IMR-90 (cell line): ENCODE results near the gene MAN2C1. TPM values are rescaled to one million over a fixed set of nuclear protein-coding genes. Genes with fewer than 3 reads are reported as not detected.

ENCODE experiments used
- ATAC-seq: fragments of 200-7000 bp; cut with Tn5 transposase; 2 replicates; pipeline ENCODE4 v1.9.1; 2020; ENCODE audit warnings: low read depth, mild to moderate bottlenecking, moderate library complexity
- Bru-seq: library from RNA; stranded (reverse); fragments of 400-500 nt; gene quantifications from one replicate; lab custom pipeline; 2021; lab: Mats Ljungman, UMichigan
- BruChase-seq, 2 experiments: library from RNA; stranded (reverse); fragments of 400-500 nt; gene quantifications; one replicate each; lab custom pipeline; 2021; lab: Mats Ljungman, UMichigan
- BruUV-seq: library from RNA; stranded (reverse); fragments of 400-500 nt; replicated peaks from 2 replicates; lab custom pipeline; 2021; lab: Mats Ljungman, UMichigan
- CTCF ChIA-PET: fragments of 300-600 bp; formaldehyde crosslinking; extraction: SDS; loops from one replicate; lab custom pipeline; 2021; ENCODE audit warnings: antibody characterized with exemption; lab: Yijun Ruan, JAX
- POLR2A ChIA-PET: fragments of 300-600 bp; sonication (Branson Sonifier 250); formaldehyde crosslinking; loops from one replicate; lab custom pipeline; 2022; ENCODE audit warnings: antibody characterized with exemption; ENCODE audit not compliant: unreplicated experiment; lab: Charles Lee
- DNase-seq: peaks from one replicate; pipeline ENCODE4 v3.0.0; 2013
- H2AFZ ChIP-seq: replicated peaks from 2 replicates; pipeline ENCODE3; 2013; ENCODE audit warnings: low read length, mild to moderate bottlenecking; ENCODE audit not compliant: poor library complexity
- H2AK5ac ChIP-seq: 2 replicates; pipeline ENCODE4 v1.6.1; 2013; ENCODE audit warnings: low read depth, low read length, inconsistent platforms
- H2AK9ac ChIP-seq: replicated peaks from 2 replicates; pipeline ENCODE3; 2013; ENCODE audit warnings: mild to moderate bottlenecking, low read depth, low read length, moderate library complexity; ENCODE audit not compliant: poor library complexity
- H2BK120ac ChIP-seq: 2 replicates; pipeline ENCODE4 v1.6.1; 2013; ENCODE audit warnings: low read depth, low read length, inconsistent platforms
- H2BK15ac ChIP-seq: 3 replicates; pipeline ENCODE4 v1.6.1; 2013; ENCODE audit warnings: low read depth, low read length, inconsistent platforms
- H2BK20ac ChIP-seq: 2 replicates; pipeline ENCODE4 v1.6.1; 2013; ENCODE audit warnings: low read depth, mild to moderate bottlenecking, inconsistent platforms, low read length, moderate library complexity
- H2BK5ac ChIP-seq: 2 replicates; pipeline ENCODE4 v1.6.1; 2013; ENCODE audit warnings: mild to moderate bottlenecking, low read depth, low read length, inconsistent platforms; ENCODE audit not compliant: poor library complexity, severe bottlenecking
- H3K14ac ChIP-seq: replicated peaks from 2 replicates; pipeline ENCODE4 v1.6.1; 2013; ENCODE audit warnings: low read depth, low read length, inconsistent platforms
- H3K18ac ChIP-seq: 2 replicates; pipeline ENCODE4 v1.6.1; 2013; ENCODE audit warnings: low read depth, low read length, control low read depth
- H3K23ac ChIP-seq: 2 replicates; pipeline ENCODE4 v1.6.1; 2013; ENCODE audit warnings: low read depth, low read length, inconsistent platforms
- H3K27ac ChIP-seq: 2 replicates; pipeline ENCODE4 v1.5.1; 2013; ENCODE audit warnings: mild to moderate bottlenecking, control low read depth, low read length; ENCODE audit not compliant: insufficient read depth
- H3K27me3 ChIP-seq: 2 replicates; pipeline ENCODE4 v1.6.1; 2013; ENCODE audit warnings: low read length; ENCODE audit not compliant: control insufficient read depth, insufficient read depth
- H3K36me3 ChIP-seq: 2 replicates; pipeline ENCODE4 v1.6.1; 2013; ENCODE audit warnings: low read length, mixed read lengths; ENCODE audit not compliant: control insufficient read depth, insufficient read depth
- H3K4ac ChIP-seq: 2 replicates; pipeline ENCODE4 v1.6.1; 2013; ENCODE audit warnings: low read depth, low read length, inconsistent platforms
- H3K4me1 ChIP-seq: 2 replicates; pipeline ENCODE4 v1.6.1; 2013; ENCODE audit warnings: low read length, mixed read lengths; ENCODE audit not compliant: control insufficient read depth, insufficient read depth
- H3K4me2 ChIP-seq: 2 replicates; pipeline ENCODE4 v1.6.1; 2013; ENCODE audit warnings: low read depth, mild to moderate bottlenecking, control low read depth, low read length, moderate library complexity
- H3K4me3 ChIP-seq: 2 replicates; pipeline ENCODE4 v1.5.1; 2013; ENCODE audit warnings: low read depth, mild to moderate bottlenecking, control low read depth, low read length, moderate library complexity; ENCODE audit not compliant: insufficient read depth
- H3K56ac ChIP-seq: 2 replicates; pipeline ENCODE4 v1.6.1; 2013; ENCODE audit warnings: low read length, inconsistent platforms; ENCODE audit not compliant: insufficient read depth; ENCODE audit errors: extremely low read depth
- H3K79me1 ChIP-seq, 2 experiments: 2 replicates each; pipeline ENCODE4 v1.6.1; 2013; ENCODE audit warnings: low read length in 2 of 2, inconsistent platforms in 1 of 2, low read depth in 1 of 2
- H3K9ac ChIP-seq: 2 replicates; pipeline ENCODE4 v1.6.1; 2013; ENCODE audit warnings: low read depth, low read length, control low read depth
- H3K9me1 ChIP-seq: 2 replicates; pipeline ENCODE4 v1.6.1; 2013; ENCODE audit warnings: low read length, inconsistent platforms; ENCODE audit not compliant: insufficient read depth
- H3K9me3 ChIP-seq: 2 replicates; pipeline ENCODE4 v1.6.1; 2013; ENCODE audit warnings: low read length; ENCODE audit not compliant: control insufficient read depth, insufficient read depth
- H4K20me1 ChIP-seq: 2 replicates; pipeline ENCODE4 v1.6.1; 2013; ENCODE audit warnings: low read length, inconsistent platforms; ENCODE audit not compliant: insufficient read depth
- H4K5ac ChIP-seq: 2 replicates; pipeline ENCODE4 v1.6.1; 2013; ENCODE audit warnings: mild to moderate bottlenecking, low read depth, low read length, control low read depth
- H4K8ac ChIP-seq, 2 experiments: 2 replicates each; pipeline ENCODE4 v1.6.1; 2013; ENCODE audit warnings: low read depth in 2 of 2, low read length in 2 of 2, control low read depth in 1 of 2, inconsistent platforms in 1 of 2
- H4K91ac ChIP-seq: 2 replicates; pipeline ENCODE4 v1.6.1; 2013; ENCODE audit warnings: low read depth, low read length, inconsistent platforms; ENCODE audit not compliant: insufficient read depth
- BHLHE40 ChIP-seq: fragments of 150-350 bp; IDR thresholded peaks from 2 replicates; pipeline ENCODE4 v1.6.1; 2016; ENCODE audit warnings: mild to moderate bottlenecking, low read depth, low read length
- CEBPB ChIP-seq: IDR thresholded peaks from 2 replicates; pipeline ENCODE4 v1.6.1; 2012; ENCODE audit warnings: low read depth, low read length, improper control_type of control experiment
- CHD1 ChIP-seq: IDR thresholded peaks from 2 replicates; pipeline ENCODE4 v1.6.1; 2012; ENCODE audit warnings: low read depth, low read length, improper control_type of control experiment
- CTCF ChIP-seq: conservative IDR thresholded peaks from 2 replicates; pipeline ENCODE4 v1.5.1; 2012; ENCODE audit warnings: mild to moderate bottlenecking, low read depth, low read length, improper control_type of control experiment
- ELK1 ChIP-seq: fragments of 150-350 bp; IDR thresholded peaks from 2 replicates; pipeline ENCODE4 v1.6.1; 2016; ENCODE audit warnings: low read depth, mild to moderate bottlenecking, low read length, moderate library complexity, borderline replicate concordance
- FOS ChIP-seq: fragments of 150-350 bp; IDR thresholded peaks from 2 replicates; pipeline ENCODE4 v1.6.1; 2016; ENCODE audit warnings: low read depth, low read length
- MAFK ChIP-seq: IDR thresholded peaks from 2 replicates; pipeline ENCODE4 v1.6.1; 2012; ENCODE audit warnings: low read depth, low read length, improper control_type of control experiment
- NFE2L2 ChIP-seq: fragments of 150-350 bp; IDR thresholded peaks from 2 replicates; pipeline ENCODE4 v1.6.1; 2016; ENCODE audit warnings: low read depth, mild to moderate bottlenecking, low read length
- POLR2A ChIP-seq: IDR thresholded peaks from 2 replicates; pipeline ENCODE4 v1.6.1; 2012; ENCODE audit warnings: mild to moderate bottlenecking, low read depth, low read length
- RAD21 ChIP-seq: IDR thresholded peaks from 2 replicates; pipeline ENCODE4 v1.6.1; 2012; ENCODE audit warnings: low read length, improper control_type of control experiment
- RCOR1 ChIP-seq: IDR thresholded peaks from 2 replicates; pipeline ENCODE4 v1.6.1; 2012; ENCODE audit warnings: mild to moderate bottlenecking, low read length, improper control_type of control experiment; ENCODE audit not compliant: insufficient replicate concordance
- RFX5 ChIP-seq: IDR thresholded peaks from 2 replicates; pipeline ENCODE4 v1.8.0; 2012; ENCODE audit warnings: low read depth, mild to moderate bottlenecking, low read length, moderate library complexity
- SMC3 ChIP-seq: fragments of 150-350 bp; IDR thresholded peaks from 2 replicates; pipeline ENCODE4 v1.6.1; 2016; ENCODE audit warnings: low read depth, mild to moderate bottlenecking, antibody characterized with exemption, low read length, moderate library complexity
- WGBS, 2 experiments: methylation state at CpG; one replicate each; pipeline versions ENCODE4 v1.1.5 to v1.1.7; 2013; ENCODE audit warnings: missing lambda C conversion rate in 2 of 2; ENCODE audit not compliant: insufficient read length in 1 of 2; ENCODE audit errors: extremely low coverage in 2 of 2; 5-methylcytosine and 5-hydroxymethylcytosine counted together
- dilution Hi-C: fragments of 300-500 bp; cut with HindIII; formaldehyde crosslinking; loops from one replicate; pipeline ENCODE4 v1.14.3; 2018; ENCODE audit warnings: low sequenced_read_pairs; ENCODE audit not compliant: unreplicated experiment
- in situ Hi-C: fragments of 300-500 bp; cut with MboI; formaldehyde crosslinking; loops from 3 replicates; pipeline ENCODE4 v1.14.3; 2019; ENCODE audit warnings: low sequenced_read_pairs, inconsistent platforms, mixed read lengths
- intact Hi-C: fragments of 100-400 bp; cut with micrococcal nuclease; formaldehyde crosslinking; loops from 2 replicates; pipeline ENCODE4 v1.10.0; 2022
- long read RNA-seq: library from polyadenylated mRNA; unstranded; transcript quantifications from one replicate; pipeline ENCODE4 v2.0.0, GENCODE V29; 2021; ENCODE audit not compliant: unreplicated experiment
- polyA plus RNA-seq, 3 experiments: library from polyadenylated mRNA; depleted of rRNA; stranded (reverse); fragments of >200 nt; gene quantifications; 2 replicates each; pipeline ENCODE4 v1.2.3, GENCODE V29; 2012; ENCODE audit warnings: low replicate concordance in 1 of 3
- total RNA-seq: library from RNA; depleted of rRNA; stranded (reverse); fragments of >200 nt; gene quantifications from 2 replicates; pipeline ENCODE4 v1.2.3, GENCODE V29; 2012; rRNA removed

The MAN2C1 gene
- 29.7 and 34.8 TPM in 2 replicates for total RNA-seq
- 153 and 157 TPM in 2 replicates for polyA plus RNA-seq (2012; rRNA removed)
- 35.8 and 42.7 TPM in 2 replicates for polyA plus RNA-seq (2012; cell fraction: cytosol; rRNA removed)
- 1,121 and 2,846 TPM in 2 replicates for polyA plus RNA-seq (2012; cell fraction: nucleus; rRNA removed; ENCODE audit: low replicate concordance)
- Bru-seq, nascent RNA, result percentile 85 among the genes with signal in this experiment
- BruChase-seq, experiment 1, labeled RNA remaining after a 6-hour chase, result percentile 96 among the genes with signal in this experiment
- BruChase-seq, experiment 2, labeled RNA remaining after a 2-hour chase, result percentile 92 among the genes with signal in this experiment
- long read RNA-seq, transcript MAN2C1-201 (26 exons, 3,284 nt), result major isoform, 7 of 58 reads
- long read RNA-seq, partial matches to known transcripts, result 14 of 58 reads
- long read RNA-seq, other reads (novel, unspliced or antisense), result 36 of 58 reads

- H3K36me3 ChIP-seq, result peaks cover 39% of the 10 kb centered on the region
- peak within 1 kb of the TSS; percentile 77 for H2BK5ac ChIP-seq
- H3K27ac ChIP-seq, result peak within 1 kb of the TSS; percentile 86
- peak within 1 kb of the TSS; percentile 94 for H3K23ac ChIP-seq
- H3K9ac ChIP-seq, result peak within 1 kb of the TSS; percentile 90
- DNase-seq (peak; percentile 94), ATAC-seq (peak; percentile 93)
- peak within 1 kb of the TSS; percentile 79 for H4K91ac ChIP-seq
- H2AK9ac ChIP-seq, result peak within 1 kb of the TSS; percentile 98
- intact Hi-C loops, result loop anchor here (1.0 to 5.0 kb wide), 3 partner anchors 82 to 339 kb away; no protein-coding TSS in a partner anchor
- no peak within 1 kb of the TSS for H2BK20ac ChIP-seq
- H3K4ac ChIP-seq, result peak within 1 kb of the TSS; percentile 78
- ChIA-PET POLR2A (interaction anchor here (0.9 kb wide), 1 partner anchor 10 kb away, joined by 3 read pairs; no protein-coding TSS in a partner anchor), CTCF (interaction anchor here (0.5 to 1.7 kb wide), 10 partner anchors 10 to 852 kb away, joined by 3 to 8 read pairs (median 4); partner anchors contain the start of gene SIN3A)
- dilution Hi-C loops, result no loop called here
- H4K5ac ChIP-seq, result peak within 1 kb of the TSS; percentile 43
- H3K4me2 ChIP-seq, result peak within 1 kb of the TSS; percentile 73
- in situ Hi-C loops, result no loop called here
- peak within 1 kb of the TSS; percentile 71 for H3K4me3 ChIP-seq
- BruUV-seq, result no TSS peak
- H3K14ac ChIP-seq, result peak within 1 kb of the TSS; percentile 92
- H4K8ac ChIP-seq, result peak within 1 kb of the TSS; percentile 71 to 97
- peaks cover 41 to 59% of the 10 kb centered on the region in 2 experiments for H3K79me1 ChIP-seq
- peaks cover 4% of the 10 kb centered on the region; the same call in 1 of the 2 replicates for H3K9me1 ChIP-seq
- peaks cover 4% of the 10 kb centered on the region for H3K4me1 ChIP-seq
- H2BK120ac ChIP-seq, result peak within 1 kb of the TSS; percentile 23; the same call in 1 of the 2 replicates
- no peaks in the 10 kb centered on the region for H3K9me3 ChIP-seq
- H3K18ac ChIP-seq, result peak within 1 kb of the TSS; percentile 34; the same call in 1 of the 2 replicates
- peak within 1 kb of the TSS; percentile 93 for H2AFZ ChIP-seq
- H2AK5ac ChIP-seq, result peak within 1 kb of the TSS; percentile 95
- H4K20me1 ChIP-seq, result peaks cover 16% of the 10 kb centered on the region; the same call in 1 of the 2 replicates
- WGBS, 2 experiments, result 1% methylated on average over 31 of the region's 67 CpGs; no CpG with 5 or more reads in 1 of the 2 experiments
- H3K27me3 ChIP-seq, result no peaks in the 10 kb centered on the region
- H3K56ac ChIP-seq, result peak within 1 kb of the TSS; percentile 91
- H2BK15ac ChIP-seq, result no peak within 1 kb of the TSS
- TF ChIP-seq BHLHE40, result no peak; the same call in 1 of the 2 replicates
- no peak for TF ChIP-seq MAFK
- no peak for TF ChIP-seq CEBPB
- TF ChIP-seq SMC3, result peak; percentile 50
- no peak for TF ChIP-seq NFE2L2
- TF ChIP-seq RFX5, result no peak
- peak; percentile 78 for TF ChIP-seq CTCF
- peak; percentile 92 for TF ChIP-seq POLR2A
- TF ChIP-seq ELK1, result no peak
- TF ChIP-seq RAD21, result peak; percentile 58
- TF ChIP-seq RCOR1, result no peak
- no peak; the same call in 1 of the 2 replicates for TF ChIP-seq FOS
- peak; percentile 90; the same call in 1 of the 2 replicates for TF ChIP-seq CHD1
Observed at GRCh38 chr15:75367913-75368688, at the start of gene MAN2C1. Gene MAN2C1 (minus strand): TSS chr15:75368607. CDS start chr15:75368583, 24 bp downstream.
